ENCODE data around the gene AMD1.

The AMD1 gene

GRCh38 chr6:110939429-110940200 lies 65.0 kb downstream of the AMD1 start:
- DNase-seq = no peak

GRCh38 chr6:110944681-110945151 lies 70.1 kb downstream of the AMD1 start:
- DNase-seq = no peak

Data from NCI-H345 (cell line).